SK-N-SH (cell line): ENCODE data around the gene XRRA1.

Experiments
- CTCF ChIP-seq: fragments of 200-600 bp; sonication (generic); IDR thresholded peaks from 2 replicates; pipeline ENCODE4 v1.6.1; 2017; ENCODE audit warnings: antibody characterized with exemption, mild to moderate bottlenecking, moderate library complexity
- ELF1 ChIP-seq: IDR thresholded peaks from 2 replicates; pipeline ENCODE4 v1.4.0; 2012
- EP300 ChIP-seq, 2 experiments: IDR thresholded peaks; 2 replicates each; pipeline versions ENCODE4 v1.4.0 to v1.6.1; 2012; ENCODE audit warnings: borderline replicate concordance in 1 of 2, low read depth in 1 of 2, low read length in 1 of 2
- FOXJ3 ChIP-seq: sonication (generic); formaldehyde crosslinking; IDR thresholded peaks from 2 replicates; pipeline ENCODE4 v1.5.1; 2020; ENCODE audit warnings: mild to moderate bottlenecking, missing genetic modification reagents
- POLR2AphosphoS5 ChIP-seq: IDR thresholded peaks from 2 replicates; pipeline ENCODE4 v1.6.1; 2012; ENCODE audit warnings: low read depth, low read length
- RAD21 ChIP-seq: IDR thresholded peaks from 2 replicates; pipeline ENCODE4 v1.6.1; 2012; ENCODE audit warnings: mild to moderate bottlenecking, low read length
- RCOR1 ChIP-seq: fragments of 150-350 bp; IDR thresholded peaks from 2 replicates; pipeline ENCODE4 v1.6.1; 2017; ENCODE audit warnings: antibody characterized with exemption, low read length
- RFX5 ChIP-seq: IDR thresholded peaks from 2 replicates; pipeline ENCODE4 v1.6.1; 2012; ENCODE audit warnings: mild to moderate bottlenecking, improper control_type of control experiment, low read length
- TEAD4 ChIP-seq: IDR thresholded peaks from 2 replicates; pipeline ENCODE4 v1.4.0; 2012; ENCODE audit warnings: mild to moderate bottlenecking, borderline replicate concordance; ENCODE audit not compliant: insufficient read depth
- USF2 ChIP-seq: fragments of 150-350 bp; IDR thresholded peaks from 2 replicates; pipeline ENCODE4 v1.6.1; 2017; ENCODE audit warnings: antibody characterized with exemption, low read length, low read depth, borderline replicate concordance
- TF ChIP-seq, protein P1 (sequence below): IDR thresholded peaks from 2 replicates; pipeline ENCODE4 v1.6.1; 2012; ENCODE audit warnings: mild to moderate bottlenecking, low read depth, low read length, moderate library complexity

DNA sequence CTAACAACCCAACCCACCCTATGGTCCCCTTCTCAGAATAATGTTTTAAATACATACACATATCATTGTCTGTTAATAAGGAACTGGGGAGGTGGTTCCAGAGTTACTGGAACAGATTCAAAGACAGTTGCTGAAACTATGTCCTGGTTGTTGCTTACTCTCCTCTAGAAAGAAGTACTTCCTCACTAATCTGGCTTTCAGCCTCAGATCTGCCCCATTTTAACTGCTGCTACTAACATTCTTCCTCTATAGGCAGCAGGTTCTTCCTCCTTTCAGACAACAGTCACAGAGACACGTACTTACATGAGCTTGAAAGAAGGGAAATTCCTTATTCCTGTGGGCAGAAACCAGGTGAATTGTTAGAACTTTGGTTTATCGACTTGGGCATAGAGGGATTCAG is 31.7 kb upstream of the XRRA1 start:
- TF ChIP-seq CTCF: no peak
- no peak for TF ChIP-seq RAD21
- no peak for TF ChIP-seq EP300 (IDR thresholded peaks at IDR 0.05; ENCODE audit: borderline replicate concordance in 1 of 2, low read depth in 1 of 2, low read length in 1 of 2)
- no peak for TF ChIP-seq RFX5
- no peak for TF ChIP-seq RCOR1
- TF ChIP-seq, protein P1, sequence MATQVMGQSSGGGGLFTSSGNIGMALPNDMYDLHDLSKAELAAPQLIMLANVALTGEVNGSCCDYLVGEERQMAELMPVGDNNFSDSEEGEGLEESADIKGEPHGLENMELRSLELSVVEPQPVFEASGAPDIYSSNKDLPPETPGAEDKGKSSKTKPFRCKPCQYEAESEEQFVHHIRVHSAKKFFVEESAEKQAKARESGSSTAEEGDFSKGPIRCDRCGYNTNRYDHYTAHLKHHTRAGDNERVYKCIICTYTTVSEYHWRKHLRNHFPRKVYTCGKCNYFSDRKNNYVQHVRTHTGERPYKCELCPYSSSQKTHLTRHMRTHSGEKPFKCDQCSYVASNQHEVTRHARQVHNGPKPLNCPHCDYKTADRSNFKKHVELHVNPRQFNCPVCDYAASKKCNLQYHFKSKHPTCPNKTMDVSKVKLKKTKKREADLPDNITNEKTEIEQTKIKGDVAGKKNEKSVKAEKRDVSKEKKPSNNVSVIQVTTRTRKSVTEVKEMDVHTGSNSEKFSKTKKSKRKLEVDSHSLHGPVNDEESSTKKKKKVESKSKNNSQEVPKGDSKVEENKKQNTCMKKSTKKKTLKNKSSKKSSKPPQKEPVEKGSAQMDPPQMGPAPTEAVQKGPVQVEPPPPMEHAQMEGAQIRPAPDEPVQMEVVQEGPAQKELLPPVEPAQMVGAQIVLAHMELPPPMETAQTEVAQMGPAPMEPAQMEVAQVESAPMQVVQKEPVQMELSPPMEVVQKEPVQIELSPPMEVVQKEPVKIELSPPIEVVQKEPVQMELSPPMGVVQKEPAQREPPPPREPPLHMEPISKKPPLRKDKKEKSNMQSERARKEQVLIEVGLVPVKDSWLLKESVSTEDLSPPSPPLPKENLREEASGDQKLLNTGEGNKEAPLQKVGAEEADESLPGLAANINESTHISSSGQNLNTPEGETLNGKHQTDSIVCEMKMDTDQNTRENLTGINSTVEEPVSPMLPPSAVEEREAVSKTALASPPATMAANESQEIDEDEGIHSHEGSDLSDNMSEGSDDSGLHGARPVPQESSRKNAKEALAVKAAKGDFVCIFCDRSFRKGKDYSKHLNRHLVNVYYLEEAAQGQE: no peak
- no peak for TF ChIP-seq TEAD4
- no peak for TF ChIP-seq FOXJ3 (CRISPR knock-in tag)
- no peak for TF ChIP-seq USF2
- TF ChIP-seq ELF1: no peak
- TF ChIP-seq POLR2AphosphoS5: no peak
